ENCODE data around the gene SHQ1.

Gene SHQ1

GRCh38 chr3:72820415-72820814, 27.8 kb downstream of the SHQ1 start:
- H3K4me3 ChIP-seq (ENCODE audit: low read depth, low read length): no peak overlapping the region
- TF ChIP-seq CTCF (IDR thresholded peaks at IDR 0.05; ENCODE audit: insufficient read depth, low read length, missing control alignments): no peak
- ChIA-PET CTCF (interaction anchor here (0.6 to 9.9 kb wide), 5 partner anchors 9 to 1092 kb away, joined by 4 to 230 read pairs (median 23); no protein-coding TSS in a partner anchor), POLR2A (no interaction called here)
- no peak for DNase-seq (ENCODE audit: low read depth, low spot score)

- DNase-seq (ENCODE audit: low read depth, low spot score): no peak
- ChIA-PET POLR2A (interaction anchor here (1.1 kb wide), 1 partner anchor 371 kb away, joined by 4 read pairs; no protein-coding TSS in a partner anchor), CTCF (interaction anchor here (0.6 to 9.9 kb wide), 26 partner anchors 8 to 1107 kb away, joined by 3 to 230 read pairs (median 3); no protein-coding TSS in a partner anchor)
- no peak overlapping the region for H3K4me3 ChIP-seq (ENCODE audit: low read depth, low read length)
- TF ChIP-seq CTCF (IDR thresholded peaks at IDR 0.05; ENCODE audit: insufficient read depth, low read length, missing control alignments): no peak
Measured at GRCh38 chr3:72818905-72819304, 29.3 kb downstream of the SHQ1 start.

GRCh38 chr3:72818092-72818773, 30.0 kb downstream of the SHQ1 start:
- TF ChIP-seq CTCF (IDR thresholded peaks at IDR 0.05; ENCODE audit: insufficient read depth, low read length, missing control alignments): peak; percentile 55
- no peak for DNase-seq (ENCODE audit: low read depth, low spot score)
- POLR2A ChIA-PET: interaction anchor here (1.1 kb wide), 1 partner anchor 371 kb away, joined by 4 read pairs; no protein-coding TSS in a partner anchor

GRCh38 chr3:72816862-72817355, 31.3 kb downstream of the SHQ1 start:
- POLR2A ChIA-PET: no interaction called here
- no peak overlapping the region for H3K4me3 ChIP-seq (ENCODE audit: low read depth, low read length)
- no peak for DNase-seq (ENCODE audit: low read depth, low spot score)
- CTCF ChIA-PET: interaction anchor here (0.7 to 3.6 kb wide), 7 partner anchors 9 to 1089 kb away, joined by 3 to 29 read pairs (median 4); no protein-coding TSS in a partner anchor
- no peak for TF ChIP-seq CTCF (IDR thresholded peaks at IDR 0.05; ENCODE audit: insufficient read depth, low read length, missing control alignments)

More at GRCh38 chr3:72818092-72818773, 30.0 kb downstream of the SHQ1 start:
- CTCF ChIA-PET: interaction anchor here (0.6 to 9.9 kb wide), 23 partner anchors 8 to 1107 kb away, joined by 3 to 230 read pairs (median 4); no protein-coding TSS in a partner anchor
- no peak overlapping the region for H3K4me3 ChIP-seq (ENCODE audit: low read depth, low read length)

GRCh38 chr3:72814308-72814707, 33.9 kb downstream of the SHQ1 start:
- no peak overlapping the region for H3K4me3 ChIP-seq (ENCODE audit: low read depth, low read length)
- ChIA-PET CTCF (interaction anchor here (1.2 to 3.6 kb wide), 3 partner anchors 9 to 939 kb away, joined by 4 to 29 read pairs (median 6); no protein-coding TSS in a partner anchor), POLR2A (no interaction called here)
- no peak for DNase-seq (ENCODE audit: low read depth, low spot score)
- TF ChIP-seq CTCF (IDR thresholded peaks at IDR 0.05; ENCODE audit: insufficient read depth, low read length, missing control alignments): no peak

GRCh38 chr3:72812201-72812600, 36.0 kb downstream of the SHQ1 start:
- no peak for DNase-seq (ENCODE audit: low read depth, low spot score)
- TF ChIP-seq CTCF (IDR thresholded peaks at IDR 0.05; ENCODE audit: insufficient read depth, low read length, missing control alignments): no peak
- H3K4me3 ChIP-seq (ENCODE audit: low read depth, low read length): no peak overlapping the region
- ChIA-PET CTCF (interaction anchor here (0.6 to 3.2 kb wide), 3 partner anchors 10 to 937 kb away, joined by 3 to 23 read pairs (median 13); no protein-coding TSS in a partner anchor), POLR2A (no interaction called here)
